Activated naive CD8-positive, alpha-beta T cell treated with anti-CD3 and anti-CD28 coated beads, Interleukin-2, amount 10 ng/mL, durations not matched to agents 7 days and 5 days (primary cell): Measurements from ENCODE around the gene PLGLB2. TPM values are rescaled to one million over a fixed set of nuclear protein-coding genes. Genes with fewer than 3 reads are reported as not detected.

Experiments used
- total RNA-seq, 2 experiments: library from RNA; stranded (reverse); gene quantifications; one replicate each; pipeline ENCODE4 v1.2.3, GENCODE V29; 2021

The PLGLB2 gene
- total RNA-seq, 2 experiments from 2014 or later = 1.6 to 2.4 TPM

Other genes starting within 250 kb of the PLGLB2 start
- 1 to 10 TPM; 4.0 to 7.9 TPM for gene RGPD2, start 77.7 kb downstream of the PLGLB2 start, total RNA-seq